WTC11 (cell line): ENCODE data around the gene LYZL4. TPM values are rescaled to one million over a fixed set of nuclear protein-coding genes. Genes with fewer than 3 reads are reported as not detected.

Source experiments
- ATAC-seq: fragments of 200-7000 bp; cut with Tn5 transposase; 2 replicates; pipeline ENCODE4 v1.10.0; 2021; ENCODE audit warnings: mild to moderate bottlenecking, moderate library complexity
- CTCF ChIA-PET: fragments of 300-600 bp; sonication (Branson Sonifier 250); formaldehyde crosslinking; loops from one replicate; lab custom pipeline; 2021; ENCODE audit warnings: antibody characterized with exemption; lab: Charles Lee
- POLR2A ChIA-PET: fragments of 350-600 bp; sonication (Branson Sonifier 250); formaldehyde crosslinking; loops from one replicate; lab custom pipeline; 2021; ENCODE audit warnings: antibody characterized with exemption; lab: Charles Lee
- DNase-seq: peaks from one replicate; pipeline ENCODE4 v3.0.0; 2021; ENCODE audit warnings: low spot score
- H3K27ac Mint-ChIP-seq: 2 replicates; pipeline ENCODE4 v1.8.0; 2021; ENCODE audit warnings: mixed read lengths
- H3K27me3 Mint-ChIP-seq: 2 replicates; pipeline ENCODE4 v1.8.0; 2021; ENCODE audit warnings: low read depth, mild to moderate bottlenecking, moderate library complexity, mixed read lengths
- H3K36me3 Mint-ChIP-seq: 2 replicates; pipeline ENCODE4 v1.8.0; 2021; ENCODE audit warnings: mixed read lengths
- H3K4me1 Mint-ChIP-seq: 2 replicates; pipeline ENCODE4 v1.8.0; 2022; ENCODE audit warnings: mixed read lengths
- H3K4me3 Mint-ChIP-seq: 2 replicates; pipeline ENCODE4 v1.8.0; 2021; ENCODE audit warnings: mild to moderate bottlenecking, moderate library complexity, mixed read lengths
- H3K9me3 Mint-ChIP-seq: 2 replicates; pipeline ENCODE4 v1.8.0; 2021; ENCODE audit warnings: mixed read lengths
- AR ChIP-seq: fragments of 250-450 bp; sonication (Bioruptor Pico); IDR thresholded peaks from 2 replicates; pipeline ENCODE4 v1.9.0; 2021; ENCODE audit warnings: mild to moderate bottlenecking
- ARID4B ChIP-seq: sonication (generic); formaldehyde crosslinking; IDR thresholded peaks from 2 replicates; pipeline ENCODE4 v1.8.0; 2023; ENCODE audit warnings: missing genetic modification reagents, mild to moderate bottlenecking, borderline replicate concordance
- ATF3 ChIP-seq: sonication (generic); formaldehyde crosslinking; conservative IDR thresholded peaks from 2 replicates; pipeline ENCODE4 v1.8.1; 2022; ENCODE audit warnings: mild to moderate bottlenecking, missing genetic modification reagents
- CBFB ChIP-seq: sonication (generic); formaldehyde crosslinking; IDR thresholded peaks from 2 replicates; pipeline ENCODE4 v1.8.1; 2022; ENCODE audit warnings: mild to moderate bottlenecking, low read depth, missing genetic modification reagents
- CDX4 ChIP-seq: fragments of 250-450 bp; sonication (Bioruptor Pico); IDR thresholded peaks from 2 replicates; pipeline ENCODE4 v1.9.0; 2021; ENCODE audit warnings: moderate library complexity, mild to moderate bottlenecking, inconsistent platforms, borderline replicate concordance
- CTCF ChIP-seq: fragments of 200-600 bp; IDR thresholded peaks from 2 replicates; pipeline ENCODE4 v1.8.0; 2022; ENCODE audit warnings: antibody characterized with exemption
- E2F5 ChIP-seq: sonication (generic); formaldehyde crosslinking; IDR thresholded peaks from 2 replicates; pipeline ENCODE4 v1.8.1; 2022; ENCODE audit warnings: mild to moderate bottlenecking, moderate library complexity, missing genetic modification reagents
- FOXP1 ChIP-seq: sonication (generic); formaldehyde crosslinking; IDR thresholded peaks from 2 replicates; pipeline ENCODE4 v1.8.0; 2022; ENCODE audit warnings: missing genetic modification reagents, mild to moderate bottlenecking, moderate library complexity, borderline replicate concordance
- GTF2I ChIP-seq: fragments of 250-450 bp; sonication (Bioruptor Pico); conservative IDR thresholded peaks from 2 replicates; pipeline ENCODE4 v1.4.0; 2021; ENCODE audit warnings: mild to moderate bottlenecking
- HMGA2 ChIP-seq: fragments of 250-450 bp; sonication (Bioruptor Pico); IDR thresholded peaks from 2 replicates; pipeline ENCODE4 v1.4.0; 2021; ENCODE audit warnings: mild to moderate bottlenecking, moderate library complexity
- IRF1 ChIP-seq: sonication (generic); formaldehyde crosslinking; IDR thresholded peaks from 2 replicates; pipeline ENCODE4 v1.8.0; 2023; ENCODE audit warnings: missing genetic modification reagents
- JAZF1 ChIP-seq: fragments of 250-450 bp; sonication (Bioruptor Pico); IDR thresholded peaks from 2 replicates; pipeline ENCODE4 v1.9.0; 2021; ENCODE audit warnings: moderate library complexity, mild to moderate bottlenecking, inconsistent platforms
- NR1H2 ChIP-seq: sonication (generic); formaldehyde crosslinking; IDR thresholded peaks from 2 replicates; pipeline ENCODE4 v1.9.0; 2021; ENCODE audit warnings: mild to moderate bottlenecking, moderate library complexity, missing genetic modification reagents
- RORB ChIP-seq: fragments of 250-450 bp; sonication (Bioruptor Pico); IDR thresholded peaks from 2 replicates; pipeline ENCODE4 v1.9.0; 2021; ENCODE audit warnings: mild to moderate bottlenecking
- SOX15 ChIP-seq: fragments of 250-450 bp; sonication (Bioruptor Pico); IDR thresholded peaks from 2 replicates; pipeline ENCODE4 v1.9.0; 2021; ENCODE audit warnings: mild to moderate bottlenecking
- TCF7 ChIP-seq: sonication (generic); formaldehyde crosslinking; IDR thresholded peaks from 2 replicates; pipeline ENCODE4 v1.8.0; 2022; ENCODE audit warnings: mild to moderate bottlenecking, low read depth, missing genetic modification reagents, moderate library complexity
- ZMAT4 ChIP-seq: fragments of 250-450 bp; sonication (Bioruptor Pico); IDR thresholded peaks from 2 replicates; pipeline ENCODE4 v1.9.0; 2021; ENCODE audit warnings: mild to moderate bottlenecking
- ZNF121 ChIP-seq: sonication (generic); formaldehyde crosslinking; IDR thresholded peaks from 2 replicates; pipeline ENCODE4 v1.8.0; 2023; ENCODE audit warnings: missing genetic modification reagents
- ZNF317 ChIP-seq: sonication (generic); formaldehyde crosslinking; IDR thresholded peaks from 2 replicates; pipeline ENCODE4 v1.8.1; 2023; ENCODE audit warnings: low read depth, mild to moderate bottlenecking, moderate library complexity, missing genetic modification reagents, borderline replicate concordance
- ZNF425 ChIP-seq: fragments of 250-450 bp; sonication (Bioruptor Pico); conservative IDR thresholded peaks from 2 replicates; pipeline ENCODE4 v1.9.0; 2021; ENCODE audit warnings: mild to moderate bottlenecking
- total RNA-seq: library from RNA; stranded (reverse); gene quantifications from 3 replicates; pipeline ENCODE4 v1.2.3, GENCODE V29; 2021

The LYZL4 gene
- total RNA-seq, 1 experiment from 2014 or later, result not detected

- Mint-ChIP-seq H3K4me3 (no peak overlapping the region), H3K27ac (no peak overlapping the region), H3K9me3 (peaks cover 13% of the 10 kb centered on the region), H3K27me3 (no peaks in the 10 kb centered on the region), H3K4me1 (no peaks in the 10 kb centered on the region), H3K36me3 (no peaks in the 10 kb centered on the region)
- POLR2A ChIA-PET, result no interaction called here
- DNase-seq (no peak), ATAC-seq (no peak)
- no peak for TF ChIP-seq HMGA2 (CRISPR knock-in tag)
- TF ChIP-seq FOXP1 (CRISPR knock-in tag), result no peak
- TF ChIP-seq JAZF1 (CRISPR knock-in tag), result no peak
- TF ChIP-seq ATF3 (CRISPR knock-in tag), result no peak
- TF ChIP-seq ZNF425 (CRISPR knock-in tag), result no peak
- no peak for TF ChIP-seq CBFB (CRISPR knock-in tag)
- TF ChIP-seq CDX4 (CRISPR knock-in tag), result no peak
- no peak for TF ChIP-seq GTF2I (CRISPR knock-in tag)
- TF ChIP-seq ZMAT4 (CRISPR knock-in tag), result no peak
- no peak for TF ChIP-seq ARID4B (CRISPR knock-in tag)
- TF ChIP-seq ZNF121, result no peak
- TF ChIP-seq RORB (CRISPR knock-in tag), result no peak
- TF ChIP-seq ZNF317 (CRISPR knock-in tag), result no peak
- TF ChIP-seq IRF1 (CRISPR knock-in tag), result no peak
- CTCF ChIA-PET, result no interaction called here
These were observed 7.9 kb downstream of the LYZL4 start for GRCh38 chr3:42402394-42403096.

GRCh38 chr3:42398080-42398479 is 12.3 kb downstream of the LYZL4 start:
- no peaks in the 10 kb centered on the region for H3K27me3 Mint-ChIP-seq
- POLR2A ChIA-PET, result no interaction called here
- TF ChIP-seq E2F5, result no peak
- TF ChIP-seq CTCF, result no peak
- TF ChIP-seq NR1H2 (CRISPR knock-in tag), result no peak
- TF ChIP-seq TCF7, result no peak
- TF ChIP-seq AR, result no peak
- TF ChIP-seq SOX15 (CRISPR knock-in tag), result no peak

More at GRCh38 chr3:42398080-42398479, 12.3 kb downstream of the LYZL4 start:
- ATAC-seq (no peak), DNase-seq (no peak)
- Mint-ChIP-seq H3K27ac (no peak overlapping the region), H3K9me3 (peaks cover 13% of the 10 kb centered on the region; the same call in 1 of the 2 replicates), H3K36me3 (no peaks in the 10 kb centered on the region), H3K4me3 (no peak overlapping the region), H3K4me1 (no peaks in the 10 kb centered on the region)
- CTCF ChIA-PET, result interaction anchor here (1.1 kb wide), 1 partner anchor 46 kb away, joined by 3 read pairs; no protein-coding TSS in a partner anchor
